Mononuclear cell (primary cell): ENCODE data around the gene RHO. TPM values are rescaled to one million over a fixed set of nuclear protein-coding genes. Genes with fewer than 3 reads are reported as not detected.

ENCODE experiments used
- H3K27me3 ChIP-seq: 2 replicates; pipeline ENCODE4 v1.6.0; 2011; ENCODE audit warnings: low read length, control low read depth; ENCODE audit not compliant: insufficient read depth
- H3K4me1 ChIP-seq: 2 replicates; pipeline ENCODE4 v1.5.1; 2011; ENCODE audit warnings: mild to moderate bottlenecking, low read length, control low read depth; ENCODE audit not compliant: insufficient read depth
- H3K4me3 ChIP-seq: 2 replicates; pipeline ENCODE4 v1.5.1; 2011; ENCODE audit warnings: mild to moderate bottlenecking, low read length, moderate library complexity
- H3K9me3 ChIP-seq: 2 replicates; pipeline ENCODE4 v1.5.1; 2011; ENCODE audit warnings: low read depth, mild to moderate bottlenecking, control low read depth, low read length
- total RNA-seq: library from RNA; depleted of rRNA; stranded (reverse); fragments of >200 nt; gene quantifications from one replicate; pipeline ENCODE4 v1.2.3, GENCODE V29; 2012

Gene RHO
- total RNA-seq, 1 donor = 0.10 TPM

- Histone ChIP-seq H3K4me1 (peaks cover 47% of the 10 kb centered on the region), H3K9me3 (no peaks in the 10 kb centered on the region), H3K4me3 (no peak overlapping the region), H3K27me3 (no peaks in the 10 kb centered on the region)
Measured at GRCh38 chr3:129577925-129578786, 49.7 kb downstream of the RHO start.

- no peaks in the 10 kb centered on the region for H3K27me3 ChIP-seq
- no peak overlapping the region for H3K4me3 ChIP-seq
- H3K4me1 ChIP-seq = peaks cover 47% of the 10 kb centered on the region
Measured at GRCh38 chr3:129579991-129580390, 51.6 kb downstream of the RHO start.

GRCh38 chr3:129581623-129582022 is 53.2 kb downstream of the RHO start:
- Histone ChIP-seq H3K27me3 (no peaks in the 10 kb centered on the region), H3K4me3 (no peak overlapping the region), H3K4me1 (peaks cover 31% of the 10 kb centered on the region), H3K9me3 (no peaks in the 10 kb centered on the region)

More at GRCh38 chr3:129579991-129580390, 51.6 kb downstream of the RHO start:
- no peaks in the 10 kb centered on the region for H3K9me3 ChIP-seq

GRCh38 chr3:129582799-129583198 is 54.4 kb downstream of the RHO start:
- H3K4me3 ChIP-seq = no peak overlapping the region
- peaks cover 19% of the 10 kb centered on the region for H3K4me1 ChIP-seq
- H3K9me3 ChIP-seq = no peaks in the 10 kb centered on the region
- H3K27me3 ChIP-seq = no peaks in the 10 kb centered on the region

GRCh38 chr3:129583289-129583688 is 54.9 kb downstream of the RHO start:
- H3K4me3 ChIP-seq = no peak overlapping the region
- no peaks in the 10 kb centered on the region for H3K9me3 ChIP-seq
- H3K4me1 ChIP-seq = peaks cover 16% of the 10 kb centered on the region

GRCh38 chr3:129584631-129585030 is 56.2 kb downstream of the RHO start:
- no peaks in the 10 kb centered on the region for H3K9me3 ChIP-seq
- no peak overlapping the region for H3K4me3 ChIP-seq
- H3K27me3 ChIP-seq = no peaks in the 10 kb centered on the region
- peaks cover 3% of the 10 kb centered on the region for H3K4me1 ChIP-seq

More at GRCh38 chr3:129583289-129583688, 54.9 kb downstream of the RHO start:
- no peaks in the 10 kb centered on the region for H3K27me3 ChIP-seq

Other genes starting within 250 kb of the RHO start
- gene HMCES, start 249.8 kb upstream of the RHO start, total RNA-seq = 37.9 TPM
- 1.4 TPM for gene EFCAB12, start 100.0 kb upstream of the RHO start, total RNA-seq
- 60.2 TPM for gene MBD4, start 88.7 kb upstream of the RHO start, total RNA-seq
- gene IFT122, start 88.4 kb upstream of the RHO start, total RNA-seq = 8.3 TPM
- gene H1-8, start 14.5 kb downstream of the RHO start, total RNA-seq = 0.21 TPM
- 38.7 TPM for gene PLXND1, start 78.0 kb downstream of the RHO start, total RNA-seq